GM19035 (cell line): ENCODE results near the gene AP2A1.

Experiments used
- ATAC-seq: cut with Tn5 transposase; IDR thresholded peaks from one replicate; pipeline ENCODE4 v1.9.1; 2021; ENCODE audit not compliant: unreplicated experiment

Gene AP2A1

DNA sequence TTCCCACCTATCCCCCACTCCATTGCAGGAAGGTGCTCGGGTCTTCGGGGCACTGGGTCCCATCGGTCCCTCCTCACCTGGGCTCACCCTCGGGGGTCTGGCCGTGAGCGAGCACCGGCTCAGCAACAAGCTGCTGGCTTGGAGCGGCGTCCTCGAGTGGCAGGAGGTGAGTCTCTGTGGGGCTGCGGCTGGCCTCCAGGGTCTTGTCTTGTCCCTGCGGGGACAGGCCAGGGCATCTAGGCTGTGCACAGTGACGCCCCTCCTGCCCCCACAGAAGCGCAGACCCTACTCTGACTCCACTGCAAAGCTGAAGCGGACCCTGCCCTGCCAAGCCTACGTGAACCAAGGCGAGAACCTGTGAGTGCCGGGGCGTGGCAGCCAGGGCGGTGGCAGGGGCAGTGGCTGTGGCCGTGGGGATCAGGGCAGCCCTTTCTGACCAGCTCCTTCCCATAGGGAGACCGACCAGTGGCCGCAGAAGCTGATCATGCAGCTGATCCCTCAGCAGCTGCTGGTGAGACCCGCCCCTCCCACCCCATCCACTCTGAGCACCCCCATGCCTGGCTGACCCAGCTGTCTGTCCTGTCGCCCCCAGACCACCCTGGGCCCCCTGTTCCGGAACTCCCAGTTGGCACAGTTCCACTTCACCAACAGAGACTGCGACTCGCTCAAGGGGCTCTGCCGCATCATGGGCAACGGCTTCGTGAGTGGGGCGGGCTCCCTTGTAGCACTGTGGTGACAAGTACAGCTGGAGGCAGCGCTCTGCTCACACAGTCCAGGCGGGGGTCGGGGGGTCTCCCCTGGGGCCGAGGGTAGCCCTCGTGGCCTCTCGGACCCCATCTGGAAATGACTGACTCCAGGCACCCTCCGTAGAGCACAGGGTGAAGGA lies 87.8 kb downstream of the AP2A1 start:
- no peak for ATAC-seq

DNA sequence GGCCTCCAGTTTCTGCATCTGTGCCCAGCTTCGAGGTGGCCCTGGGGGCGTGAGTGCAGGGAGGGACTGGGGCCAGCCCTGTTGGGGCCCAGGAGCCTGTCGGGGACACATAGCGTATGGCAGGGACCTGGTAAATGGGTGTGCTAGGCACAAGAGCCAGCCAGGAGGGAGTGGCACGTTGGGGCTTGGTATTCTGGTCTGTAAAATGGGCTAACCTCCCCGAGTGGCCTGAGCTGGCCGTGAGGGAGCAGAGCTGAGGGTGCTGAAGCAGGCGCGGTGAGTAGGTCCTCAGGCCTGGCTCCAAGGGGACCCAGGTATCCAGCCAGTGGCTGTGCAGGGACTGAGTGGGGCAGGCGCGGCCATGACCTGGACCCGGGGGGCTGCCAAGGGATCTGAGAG lies 88.5 kb downstream of the AP2A1 start:
- ATAC-seq, result no peak

- no peak for ATAC-seq
Observed at GRCh38 chr19:49855676-49856573, 89.1 kb downstream of the AP2A1 start.

DNA sequence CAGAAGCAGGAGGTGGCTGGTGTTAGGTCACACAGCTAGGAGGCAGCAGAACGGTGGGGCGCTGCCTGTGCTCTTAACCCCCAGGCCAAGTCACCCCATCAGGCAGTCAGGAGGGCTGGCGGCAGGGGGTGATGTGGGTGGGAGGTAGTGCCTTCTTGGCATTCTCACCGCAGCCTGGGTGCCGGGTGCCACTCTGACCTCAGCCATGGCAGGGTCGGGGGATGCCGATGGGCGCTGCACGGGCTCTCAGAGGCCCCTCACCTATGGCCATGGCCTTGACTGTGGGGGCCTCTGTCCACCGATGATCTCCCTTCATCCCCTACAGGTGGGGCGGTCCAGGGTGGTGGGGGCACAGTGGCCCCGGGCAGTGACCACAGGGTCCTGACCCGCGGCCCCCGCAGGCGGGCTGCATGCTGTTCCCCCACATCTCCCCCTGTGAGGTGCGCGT lies 89.8 kb downstream of the AP2A1 start:
- no peak for ATAC-seq
